Neural cell (in vitro differentiated cells): ENCODE measurements around the gene PRKCE. TPM values are rescaled to one million over a fixed set of nuclear protein-coding genes. Genes with fewer than 3 reads are reported as not detected.

ENCODE experiments used
- H2AFZ ChIP-seq: fragments of 200-600, 300-800 bp; sonication (generic), shearing (Covaris generic); 2 replicates; pipeline ENCODE4 v1.6.0; 2014; ENCODE audit warnings: low read depth, mild to moderate bottlenecking, antibody characterized with exemption, low read length, moderate library complexity
- H3F3A ChIP-seq: fragments of 200-600 bp; shearing (Covaris generic); 2 replicates; pipeline ENCODE4 v1.6.1; 2016; ENCODE audit warnings: mild to moderate bottlenecking, moderate library complexity, mixed read lengths, antibody characterized with exemption, low read length; ENCODE audit not compliant: insufficient read depth, poor library complexity, severe bottlenecking
- H3K27ac ChIP-seq: fragments of 200-600, 300-800 bp; sonication (generic), shearing (Covaris generic); 2 replicates; pipeline ENCODE4 v1.5.1; 2014; ENCODE audit warnings: mild to moderate bottlenecking, low read length, moderate library complexity
- H3K27me3 ChIP-seq: fragments of 300-800, 200-600 bp; sonication (generic), shearing (Covaris generic); 2 replicates; pipeline ENCODE4 v1.6.0; 2014; ENCODE audit warnings: mild to moderate bottlenecking, low read depth, low read length, moderate library complexity; ENCODE audit not compliant: insufficient read depth
- H3K36me3 ChIP-seq: fragments of 300-800, 200-600 bp; sonication (generic), shearing (Covaris generic); 2 replicates; pipeline ENCODE4 v1.5.1; 2014; ENCODE audit warnings: mild to moderate bottlenecking, antibody characterized with exemption, low read length, moderate library complexity; ENCODE audit not compliant: insufficient read depth
- H3K4me2 ChIP-seq: fragments of 300-800, 200-600 bp; sonication (generic), shearing (Covaris generic); 2 replicates; pipeline ENCODE4 v1.6.0; 2014; ENCODE audit warnings: mild to moderate bottlenecking, low read length
- H3K4me3 ChIP-seq: fragments of 300-800, 200-600 bp; sonication (generic), shearing (Covaris generic); 2 replicates; pipeline ENCODE4 v1.5.1; 2014; ENCODE audit warnings: mild to moderate bottlenecking, low read length, moderate library complexity
- H3K79me2 ChIP-seq: fragments of 200-600 bp; shearing (Covaris generic); replicated peaks from 2 replicates; pipeline ENCODE4 v1.6.0; 2014; ENCODE audit warnings: mild to moderate bottlenecking, low read length, moderate library complexity; ENCODE audit not compliant: insufficient read depth
- H3K9ac ChIP-seq: fragments of 300-800, 200-600 bp; sonication (generic), shearing (Covaris generic); 2 replicates; pipeline ENCODE4 v1.6.1; 2016; ENCODE audit warnings: mild to moderate bottlenecking, low read length, mixed read lengths
- H3K9me2 ChIP-seq: fragments of 200-600 bp; shearing (Covaris generic); 2 replicates; pipeline ENCODE4 v1.6.1; 2016; ENCODE audit warnings: mild to moderate bottlenecking, low read length, mixed read lengths; ENCODE audit not compliant: insufficient read depth
- H3K9me3 ChIP-seq: fragments of 200-600, 300-800 bp; sonication (generic), shearing (Covaris generic); 2 replicates; pipeline ENCODE4 v1.6.1; 2016; ENCODE audit warnings: mild to moderate bottlenecking, mixed run types, low read length, moderate library complexity, mixed read lengths
- H4K20me1 ChIP-seq: fragments of 200-600 bp; shearing (Covaris generic); 2 replicates; pipeline ENCODE4 v1.6.1; 2016; ENCODE audit warnings: mild to moderate bottlenecking, mixed run types; ENCODE audit not compliant: insufficient read depth
- CTCF ChIP-seq: fragments of 450-650 bp; IDR thresholded peaks from 2 replicates; pipeline ENCODE4 v1.5.1; 2014; ENCODE audit warnings: antibody characterized with exemption, mild to moderate bottlenecking, moderate library complexity; ENCODE audit not compliant: poor library complexity, severe bottlenecking
- EP300 ChIP-seq: fragments of 450-650 bp; conservative IDR thresholded peaks from 2 replicates; pipeline ENCODE4 v1.6.1; 2014; ENCODE audit warnings: antibody characterized with exemption, mild to moderate bottlenecking, moderate library complexity; ENCODE audit not compliant: poor library complexity, severe bottlenecking
- EZH2 ChIP-seq: fragments of 200-600, 300-800 bp; shearing (Covaris generic), sonication (generic); IDR thresholded peaks from 2 replicates; pipeline ENCODE4 v1.6.1; 2014; ENCODE audit warnings: antibody characterized with exemption, low read length, borderline replicate concordance, mild to moderate bottlenecking; ENCODE audit not compliant: insufficient read depth, poor library complexity, severe bottlenecking
- MXI1 ChIP-seq: fragments of 450-650 bp; conservative IDR thresholded peaks from 2 replicates; pipeline ENCODE4 v1.6.1; 2014; ENCODE audit warnings: antibody characterized with exemption, mild to moderate bottlenecking; ENCODE audit not compliant: poor library complexity, severe bottlenecking
- POLR2AphosphoS5 ChIP-seq: IDR thresholded peaks from 2 replicates; pipeline ENCODE4 v1.6.1; 2012
- RAD21 ChIP-seq: fragments of 450-650 bp; conservative IDR thresholded peaks from 2 replicates; pipeline ENCODE4 v1.6.1; 2014; ENCODE audit warnings: antibody characterized with exemption, mild to moderate bottlenecking, moderate library complexity
- REST ChIP-seq: IDR thresholded peaks from 2 replicates; pipeline ENCODE4 v1.6.1; 2012; ENCODE audit warnings: borderline replicate concordance
- SMC3 ChIP-seq: fragments of 450-650 bp; conservative IDR thresholded peaks from 2 replicates; pipeline ENCODE4 v1.6.1; 2014; ENCODE audit warnings: antibody characterized with exemption, mild to moderate bottlenecking, moderate library complexity; ENCODE audit not compliant: poor library complexity
- TAF1 ChIP-seq: IDR thresholded peaks from 2 replicates; pipeline ENCODE4 v1.6.1; 2012; ENCODE audit warnings: low read depth
- polyA plus RNA-seq: library from polyadenylated mRNA; depleted of rRNA; stranded (reverse); fragments of >200 nt; gene quantifications from 2 replicates; pipeline ENCODE4 v1.2.3, GENCODE V29; 2014

The PRKCE gene
- polyA plus RNA-seq, 1 donor from 2014 or later, result 5.4 TPM

- TF ChIP-seq CTCF (no peak), POLR2AphosphoS5 (no peak), EP300 (no peak), RAD21 (no peak), EZH2 (no peak), SMC3 (no peak), TAF1 (no peak), REST (no peak), MXI1 (no peak)
- Histone ChIP-seq H3K36me3 (no peaks in the 10 kb centered on the region), H3K9me3 (no peaks in the 10 kb centered on the region), H3K27me3 (no peaks in the 10 kb centered on the region), H4K20me1 (no peaks in the 10 kb centered on the region), H3K4me2 (no peak overlapping the region), H2AFZ (no peak overlapping the region), H3K79me2 (no peaks in the 10 kb centered on the region), H3K9ac (no peak overlapping the region), H3K4me3 (no peak overlapping the region), H3K9me2 (no peaks in the 10 kb centered on the region), H3K27ac (no peak overlapping the region), H3F3A (no peaks in the 10 kb centered on the region)
Observed at GRCh38 chr2:46143429-46144132, 492.1 kb downstream of the PRKCE start.

- TF ChIP-seq SMC3, result no peak
- TF ChIP-seq MXI1, result no peak
- no peak for TF ChIP-seq EP300
- no peak for TF ChIP-seq CTCF
- TF ChIP-seq TAF1, result no peak
- no peak for TF ChIP-seq POLR2AphosphoS5
- TF ChIP-seq EZH2, result no peak
- TF ChIP-seq RAD21, result no peak
- TF ChIP-seq REST, result no peak
- no peak overlapping the region for H2AFZ ChIP-seq
- H3K9me3 ChIP-seq, result no peaks in the 10 kb centered on the region
- H3F3A ChIP-seq, result no peaks in the 10 kb centered on the region
- H3K9ac ChIP-seq, result no peak overlapping the region
- no peak overlapping the region for H3K4me3 ChIP-seq
- no peak overlapping the region for H3K27ac ChIP-seq
- H3K9me2 ChIP-seq, result no peaks in the 10 kb centered on the region
- no peaks in the 10 kb centered on the region for H3K36me3 ChIP-seq
- no peaks in the 10 kb centered on the region for H4K20me1 ChIP-seq
- H3K27me3 ChIP-seq, result no peaks in the 10 kb centered on the region
- H3K79me2 ChIP-seq, result no peaks in the 10 kb centered on the region
- H3K4me2 ChIP-seq, result no peak overlapping the region
Observed at GRCh38 chr2:46144133-46144800, 492.8 kb downstream of the PRKCE start.
